CD4-positive, alpha-beta T cell (primary cell): Measurements from ENCODE around the gene ANKFN1. TPM values are rescaled to one million over a fixed set of nuclear protein-coding genes. Genes with fewer than 3 reads are reported as not detected.

Source experiments
- ATAC-seq: fragments of 200-7000 bp; cut with Tn5 transposase; one replicate; pipeline ENCODE4 v1.10.0; 2022; ENCODE audit warnings: mild to moderate bottlenecking; ENCODE audit not compliant: poor library complexity
- CTCF ChIA-PET: fragments of 350-600 bp; sonication (Branson Sonifier 250); formaldehyde crosslinking; loops from one replicate; lab custom pipeline; 2021; ENCODE audit warnings: antibody characterized with exemption, inconsistent platforms; lab: Charles Lee
- POLR2A ChIA-PET: fragments of 350-600 bp; sonication (Branson Sonifier 250); formaldehyde crosslinking; loops from one replicate; lab custom pipeline; 2021; ENCODE audit warnings: antibody characterized with exemption, inconsistent platforms; lab: Charles Lee
- DNase-seq, 14 experiments: peaks; one replicate each; pipeline ENCODE4 v3.0.0-alpha.2; 2013 to 2020; ENCODE audit warnings: mixed read lengths in 2 of 14
- H3K27ac ChIP-seq, 2 donors: one replicate each; pipeline versions ENCODE4 v1.5.1 to v1.7.0; 2013; ENCODE audit warnings: low read length in 2 of 2, low read depth in 1 of 2, mild to moderate bottlenecking in 1 of 2
- H3K27me3 ChIP-seq, 2 experiments: 1 replicate in 1 of 2; 2 replicates in 1 of 2; pipeline versions ENCODE4 v1.6.1 to v1.7.0; 2013; ENCODE audit warnings: low read length in 2 of 2, control low read depth in 1 of 2, mild to moderate bottlenecking in 1 of 2, moderate library complexity in 1 of 2; ENCODE audit not compliant: insufficient read depth in 2 of 2, control insufficient read depth in 1 of 2
- H3K36me3 ChIP-seq: one replicate; pipeline ENCODE4 v1.6.1; 2013; ENCODE audit warnings: low read length, control low read depth; ENCODE audit not compliant: insufficient read depth
- H3K4me1 ChIP-seq: one replicate; pipeline ENCODE4 v1.6.1; 2013; ENCODE audit warnings: low read length, control low read depth; ENCODE audit not compliant: insufficient read depth
- H3K4me3 ChIP-seq: one replicate; pipeline ENCODE4 v1.5.1; 2013; ENCODE audit warnings: mild to moderate bottlenecking, low read length, moderate library complexity
- H3K9me3 ChIP-seq, 2 experiments: 1 replicate in 1 of 2; 2 replicates in 1 of 2; pipeline versions ENCODE4 v1.6.1 to v1.7.0; 2013; ENCODE audit warnings: low read length in 2 of 2, mild to moderate bottlenecking in 2 of 2, control low read depth in 1 of 2, moderate library complexity in 1 of 2; ENCODE audit not compliant: control insufficient read depth in 1 of 2, insufficient read depth in 1 of 2
- H3K27ac Mint-ChIP-seq: one replicate; pipeline ENCODE4 v1.8.0; 2020; ENCODE audit warnings: mixed read lengths
- H3K27me3 Mint-ChIP-seq: one replicate; pipeline ENCODE4 v1.8.0; 2021; ENCODE audit warnings: mixed read lengths
- H3K36me3 Mint-ChIP-seq: one replicate; pipeline ENCODE4 v1.8.0; 2021; ENCODE audit warnings: low read depth, mixed read lengths
- H3K4me1 Mint-ChIP-seq: one replicate; pipeline ENCODE4 v1.8.0; 2021; ENCODE audit warnings: low read depth, mixed read lengths
- H3K4me3 Mint-ChIP-seq: one replicate; pipeline ENCODE4 v1.8.0; 2020; ENCODE audit warnings: mild to moderate bottlenecking, mixed read lengths
- H3K9me3 Mint-ChIP-seq: one replicate; pipeline ENCODE4 v1.8.0; 2020; ENCODE audit warnings: mixed read lengths
- intact Hi-C, 2 experiments: fragments of 100-400 bp; cut with DNase I in 1 of 2; cut with micrococcal nuclease in 1 of 2; formaldehyde crosslinking; loops; one replicate each; pipeline versions ENCODE4 v1.15.1 to v1.9.0; 2023 to 2025; cut with DNase I, micrococcal nuclease
- total RNA-seq, 174 experiments: library from RNA in 2 of 174; stranded (reverse) in 2 of 174; gene quantifications; one replicate each; pipeline ENCODE4 v1.2.3 and lab custom pipeline; 2021 to 2026
- TF ChIP-seq, protein P1 (sequence below): fragments of 200-600 bp; IDR thresholded peaks from one replicate; pipeline ENCODE4 v1.8.0; 2022; ENCODE audit warnings: antibody characterized with exemption, mild to moderate bottlenecking

The ANKFN1 gene
- total RNA-seq, 2 experiments from 2014 or later, result not detected

DNA sequence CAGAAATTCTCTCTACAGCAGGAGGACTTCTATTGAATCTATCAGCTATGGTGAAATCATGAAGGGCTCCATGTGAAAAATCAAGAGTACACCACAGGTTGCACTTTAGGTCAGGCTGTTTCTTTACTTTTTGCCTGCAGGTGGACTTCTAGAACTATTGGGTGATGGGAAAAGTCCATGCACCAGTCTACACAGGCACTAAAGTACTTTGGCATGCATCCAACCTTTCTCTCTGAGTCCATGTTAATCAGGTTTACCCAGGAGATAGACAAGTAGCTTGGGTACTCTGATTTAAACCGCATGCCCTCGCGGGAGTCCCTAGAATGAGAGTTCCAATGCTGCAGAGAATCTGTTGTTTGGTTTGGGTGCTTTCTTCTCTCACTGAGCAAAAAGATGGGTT lies 9.1 kb upstream of the ANKFN1 start:
- H3K27me3 ChIP-seq, result no peaks in the 10 kb centered on the region
- no peak for DNase-seq
- TF ChIP-seq, protein P1, sequence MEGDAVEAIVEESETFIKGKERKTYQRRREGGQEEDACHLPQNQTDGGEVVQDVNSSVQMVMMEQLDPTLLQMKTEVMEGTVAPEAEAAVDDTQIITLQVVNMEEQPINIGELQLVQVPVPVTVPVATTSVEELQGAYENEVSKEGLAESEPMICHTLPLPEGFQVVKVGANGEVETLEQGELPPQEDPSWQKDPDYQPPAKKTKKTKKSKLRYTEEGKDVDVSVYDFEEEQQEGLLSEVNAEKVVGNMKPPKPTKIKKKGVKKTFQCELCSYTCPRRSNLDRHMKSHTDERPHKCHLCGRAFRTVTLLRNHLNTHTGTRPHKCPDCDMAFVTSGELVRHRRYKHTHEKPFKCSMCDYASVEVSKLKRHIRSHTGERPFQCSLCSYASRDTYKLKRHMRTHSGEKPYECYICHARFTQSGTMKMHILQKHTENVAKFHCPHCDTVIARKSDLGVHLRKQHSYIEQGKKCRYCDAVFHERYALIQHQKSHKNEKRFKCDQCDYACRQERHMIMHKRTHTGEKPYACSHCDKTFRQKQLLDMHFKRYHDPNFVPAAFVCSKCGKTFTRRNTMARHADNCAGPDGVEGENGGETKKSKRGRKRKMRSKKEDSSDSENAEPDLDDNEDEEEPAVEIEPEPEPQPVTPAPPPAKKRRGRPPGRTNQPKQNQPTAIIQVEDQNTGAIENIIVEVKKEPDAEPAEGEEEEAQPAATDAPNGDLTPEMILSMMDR, result no peak
- no peaks in the 10 kb centered on the region for H3K36me3 Mint-ChIP-seq
- CTCF ChIA-PET, result no interaction called here
- POLR2A ChIA-PET, result interaction anchor here (0.6 kb wide), 1 partner anchor 293 kb away, joined by 3 read pairs; no protein-coding TSS in a partner anchor
- H3K9me3 Mint-ChIP-seq, result no peaks in the 10 kb centered on the region
- no peak overlapping the region for H3K27ac ChIP-seq
- H3K4me1 ChIP-seq, result no peaks in the 10 kb centered on the region
- no peak overlapping the region for H3K4me3 ChIP-seq
- H3K27ac Mint-ChIP-seq, result no peak overlapping the region
- no peaks in the 10 kb centered on the region for H3K36me3 ChIP-seq
- no peaks in the 10 kb centered on the region for H3K4me1 Mint-ChIP-seq
- peaks cover 0 to 4% of the 10 kb centered on the region in 2 experiments for H3K9me3 ChIP-seq
- no peaks in the 10 kb centered on the region for H3K27me3 Mint-ChIP-seq
- no peak overlapping the region for H3K4me3 Mint-ChIP-seq
- intact Hi-C loops, result loop anchor here in 1 of 2 experiments (5.0 to 10.0 kb wide), 2 partner anchors 61 to 113 kb away; no protein-coding TSS in a partner anchor
- no peak for ATAC-seq

DNA sequence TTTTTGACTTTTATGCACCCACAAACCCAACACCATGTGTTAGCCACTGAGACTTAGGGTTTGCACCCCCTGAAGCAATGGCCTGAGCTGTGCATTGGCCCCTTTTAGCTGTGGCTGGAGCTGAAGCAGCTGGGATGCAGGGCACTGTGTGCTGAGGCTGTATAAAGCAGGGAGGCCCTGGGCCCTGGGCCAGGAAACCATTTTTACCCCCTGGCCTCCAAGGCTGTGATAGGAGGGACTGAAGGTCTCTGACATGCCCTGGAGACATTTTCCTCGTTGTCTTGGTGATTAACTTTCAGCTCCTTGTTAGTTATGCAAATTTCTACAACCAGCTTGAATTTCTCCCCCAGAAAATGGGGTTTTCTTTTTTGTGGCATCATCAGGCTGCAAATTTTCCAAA lies 6.7 kb upstream of the ANKFN1 start:
- H3K36me3 ChIP-seq, result no peaks in the 10 kb centered on the region
- H3K4me3 Mint-ChIP-seq, result no peak overlapping the region
- CTCF ChIA-PET, result no interaction called here

DNA sequence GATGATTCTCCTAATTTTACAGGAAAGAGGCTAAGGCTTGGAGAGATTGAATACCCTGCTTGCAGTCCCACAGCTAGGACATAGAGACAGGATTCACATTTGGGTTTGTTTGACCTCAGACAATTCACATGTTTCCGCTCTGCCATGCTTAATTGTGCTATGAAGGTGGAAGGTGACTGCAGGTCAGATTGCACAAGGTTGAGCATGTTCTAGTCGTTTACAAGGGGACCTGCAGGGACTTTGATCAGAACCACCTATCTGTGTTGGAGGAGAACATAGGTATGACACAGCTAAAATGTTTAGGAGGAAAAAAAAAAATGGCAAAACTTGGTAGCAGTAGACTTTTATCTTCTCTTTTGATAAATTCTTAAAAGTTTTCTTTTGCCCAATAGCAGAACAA lies 4.9 kb upstream of the ANKFN1 start:
- H3K27me3 Mint-ChIP-seq, result no peaks in the 10 kb centered on the region
- CTCF ChIA-PET, result no interaction called here

More for the DNA sequence above, 6.7 kb upstream of the ANKFN1 start:
- no peaks in the 10 kb centered on the region for H3K27me3 Mint-ChIP-seq
- Histone ChIP-seq H3K27ac (no peak overlapping the region), H3K4me3 (no peak overlapping the region), H3K27me3 (no peaks in the 10 kb centered on the region), H3K9me3 (peaks cover 0 to 4% of the 10 kb centered on the region in 2 experiments), H3K4me1 (no peaks in the 10 kb centered on the region)
- ATAC-seq, result no peak
- TF ChIP-seq, protein P1, result no peak
- H3K4me1 Mint-ChIP-seq, result no peaks in the 10 kb centered on the region
- intact Hi-C loops, result loop anchor here in 1 of 2 experiments (10.0 kb wide), 1 partner anchor 58 kb away; no protein-coding TSS in a partner anchor
- no peaks in the 10 kb centered on the region for H3K9me3 Mint-ChIP-seq
- POLR2A ChIA-PET, result no interaction called here
- DNase-seq, result no peak
- no peak overlapping the region for H3K27ac Mint-ChIP-seq
- H3K36me3 Mint-ChIP-seq, result no peaks in the 10 kb centered on the region

More for the DNA sequence above, 4.9 kb upstream of the ANKFN1 start:
- H3K9me3 ChIP-seq, result peaks cover 0 to 4% of the 10 kb centered on the region in 2 experiments
- Mint-ChIP-seq H3K9me3 (no peaks in the 10 kb centered on the region), H3K4me1 (no peaks in the 10 kb centered on the region), H3K36me3 (no peaks in the 10 kb centered on the region), H3K27ac (no peak overlapping the region), H3K4me3 (no peak overlapping the region)
- POLR2A ChIA-PET, result no interaction called here
- no peak overlapping the region for H3K27ac ChIP-seq
- DNase-seq (no peak), ATAC-seq (no peak)
- H3K4me1 ChIP-seq, result no peaks in the 10 kb centered on the region
- TF ChIP-seq, protein P1, result no peak
- no peaks in the 10 kb centered on the region for H3K36me3 ChIP-seq
- intact Hi-C loops, result loop anchor here in 1 of 2 experiments (10.0 kb wide), 1 partner anchor 56 kb away; no protein-coding TSS in a partner anchor
- peaks cover 0 to under 1% of the 10 kb centered on the region in 2 experiments for H3K27me3 ChIP-seq
- H3K4me3 ChIP-seq, result no peak overlapping the region
